Skeletal muscle cell (primary cell): ENCODE measurements around the gene NTNG2.
"Not testable (repeated sequence)": the region's sequence is repeated elsewhere in the genome, so short reads cannot be mapped to it uniquely, and the experiment has no call there.

Source experiments
- DNase-seq: peaks from one replicate; pipeline ENCODE4 v3.0.0-alpha.2; 2010; ENCODE audit warnings: low read depth
- H3K4me3 ChIP-seq: 2 replicates; pipeline ENCODE4 v1.5.1; 2011; ENCODE audit warnings: low read depth, mild to moderate bottlenecking, control low read depth, low read length, moderate library complexity

The NTNG2 gene

DNA sequence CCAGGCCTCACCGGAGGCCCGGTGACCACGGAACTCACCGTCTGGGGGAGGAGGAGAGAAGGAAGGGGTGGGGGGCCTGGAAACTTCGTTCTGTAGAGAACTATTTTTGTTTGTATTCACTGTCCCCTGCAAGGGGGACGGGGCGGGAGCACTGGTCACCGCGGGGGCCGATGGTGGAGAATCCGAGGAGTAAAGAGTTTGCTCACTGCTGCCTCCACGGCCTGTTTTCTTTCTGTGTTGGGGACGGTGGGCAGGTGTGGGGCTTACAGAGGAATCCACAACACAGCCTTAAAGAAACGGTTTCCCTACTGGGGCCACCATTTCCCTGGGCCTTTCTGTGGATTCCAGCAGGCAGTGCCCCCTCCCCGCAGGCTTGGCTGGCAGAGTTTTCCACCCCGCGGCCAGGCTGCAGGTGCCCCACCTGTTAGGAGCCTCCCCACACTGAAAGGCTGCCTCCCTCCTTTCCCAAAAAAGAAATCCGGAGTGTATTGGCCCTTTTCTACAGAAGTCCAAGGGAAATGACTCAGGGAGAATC is 80.8 kb downstream of the NTNG2 start:
- peak overlapping the region; percentile 49 for H3K4me3 ChIP-seq
- DNase-seq = no peak

DNA sequence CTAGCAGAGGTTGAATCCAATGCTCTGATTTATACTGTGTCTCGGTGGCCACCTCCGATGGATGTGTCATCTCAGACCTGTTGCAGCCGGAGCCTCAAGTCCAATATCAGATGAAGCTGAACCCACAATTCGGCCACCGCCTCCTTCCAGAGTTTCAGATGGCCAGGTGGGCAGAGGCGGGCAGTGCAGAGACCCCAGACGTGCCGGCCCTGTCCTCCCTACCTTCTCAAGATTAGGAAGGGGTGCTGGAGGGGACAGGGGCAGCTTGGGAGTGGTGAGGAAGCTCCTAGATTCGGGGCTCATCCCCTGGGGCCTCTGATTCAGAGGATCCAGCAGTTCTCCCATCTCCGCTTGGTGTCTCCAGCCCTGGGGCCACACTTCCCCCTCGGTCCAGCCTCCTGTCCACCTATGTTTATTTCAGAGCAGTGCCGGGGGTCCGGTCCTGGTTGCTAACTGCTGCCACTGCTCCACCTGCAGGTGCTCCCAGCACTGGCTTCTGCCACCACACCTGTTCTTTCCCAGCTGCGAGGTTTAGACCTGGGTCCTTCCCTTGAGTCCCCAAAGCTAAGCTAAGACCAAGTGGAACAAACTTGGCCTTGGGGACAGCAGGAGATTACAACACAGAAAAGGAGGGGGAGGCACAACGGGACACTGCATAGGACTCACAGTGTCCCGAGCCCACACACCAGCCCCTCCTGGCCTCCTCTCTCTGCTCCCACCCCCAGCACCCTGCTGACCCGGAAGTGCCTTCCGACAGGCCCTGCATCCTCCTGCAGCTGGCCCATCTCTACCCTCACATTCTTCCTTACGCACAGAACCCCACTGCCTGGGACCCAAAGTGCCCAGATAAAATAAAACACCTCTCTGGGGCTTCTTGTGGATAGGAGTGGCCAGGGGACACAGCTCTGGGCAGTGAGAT is 81.6 kb downstream of the NTNG2 start:
- no peak for DNase-seq
- no peak overlapping the region for H3K4me3 ChIP-seq

DNA sequence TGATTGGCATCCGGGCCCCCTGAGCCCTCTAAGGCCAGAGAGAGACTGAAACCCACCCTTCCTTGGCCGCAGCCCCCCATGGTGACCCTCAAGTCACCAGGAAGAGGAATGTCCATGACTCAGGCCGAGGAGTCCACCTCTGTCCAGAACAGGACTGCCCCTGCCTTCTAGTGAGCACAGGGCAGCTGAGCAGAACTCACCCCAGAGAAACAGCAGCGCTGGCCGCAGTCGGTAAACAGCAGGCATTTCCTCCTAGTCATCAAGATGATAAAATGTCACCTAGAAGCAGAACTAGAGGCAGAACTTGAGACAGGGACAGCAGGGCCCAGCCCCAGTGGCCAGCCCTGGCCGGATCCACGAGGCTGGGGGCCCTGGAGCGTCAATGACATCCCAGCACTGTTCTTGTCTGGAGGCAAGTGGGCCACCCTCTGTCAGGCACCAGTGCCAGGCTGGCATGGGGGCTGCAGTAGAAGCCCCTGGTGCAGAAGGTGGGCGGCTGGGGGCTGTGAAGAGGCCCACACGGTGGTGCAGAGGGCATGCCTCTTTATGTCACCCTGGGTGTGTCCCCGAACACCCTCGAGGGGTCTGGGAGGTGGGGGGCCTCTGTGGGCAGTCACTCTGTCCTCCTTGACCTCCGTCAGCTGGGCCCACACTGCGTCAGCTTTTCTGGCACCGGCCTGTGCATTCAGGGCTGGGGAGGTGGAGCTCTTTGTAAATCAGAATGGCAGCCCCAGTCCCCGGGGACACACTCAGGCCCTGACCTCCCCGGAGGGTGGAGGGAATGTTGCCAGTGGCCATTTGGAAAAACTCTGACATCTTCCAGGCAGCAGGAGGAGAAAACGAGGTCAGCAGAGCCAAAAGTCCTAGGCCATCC is 83.0 kb downstream of the NTNG2 start:
- no peak overlapping the region for H3K4me3 ChIP-seq
- no peak for DNase-seq

DNA sequence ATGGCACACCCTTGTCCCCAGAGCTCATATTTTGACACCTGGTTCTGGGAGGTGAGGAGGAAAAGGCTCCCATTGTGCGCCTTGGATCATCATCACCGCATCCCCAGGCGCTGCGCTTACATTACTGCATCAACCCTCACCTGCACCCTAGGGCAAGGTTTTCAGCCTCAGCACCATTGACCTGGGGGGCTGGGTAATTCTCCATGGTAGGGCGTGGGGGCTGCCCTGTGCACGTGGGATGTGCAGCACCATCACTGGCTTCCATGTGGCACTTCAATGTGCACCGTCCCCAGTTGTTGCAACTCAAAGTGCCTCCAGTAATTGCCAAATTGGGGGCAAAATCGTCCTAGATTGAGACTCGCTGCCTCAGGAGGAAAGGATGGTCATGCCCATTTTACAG is 83.6 kb downstream of the NTNG2 start:
- no peak overlapping the region for H3K4me3 ChIP-seq
- DNase-seq = no peak

DNA sequence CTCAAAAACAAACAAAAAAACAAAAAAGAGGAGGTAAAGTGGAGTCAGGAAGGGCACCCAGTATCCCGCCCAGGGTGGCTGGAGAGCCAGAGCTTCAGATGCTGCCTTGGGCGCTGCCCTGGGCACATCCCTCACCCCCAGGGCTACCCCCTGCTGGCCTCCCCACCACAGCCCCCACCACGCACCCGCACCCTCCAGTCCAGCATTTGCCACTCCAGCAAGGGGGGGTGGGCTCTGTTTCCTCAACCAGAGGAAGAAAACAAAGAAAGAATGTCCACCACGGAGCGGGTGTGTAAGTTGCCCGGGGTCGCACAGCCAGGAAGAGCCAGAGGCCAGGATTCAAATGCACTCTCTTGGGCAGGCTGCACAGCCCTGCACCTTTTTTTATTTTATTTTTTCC is 86.1 kb downstream of the NTNG2 start:
- DNase-seq = no peak
- no peak overlapping the region for H3K4me3 ChIP-seq

DNA sequence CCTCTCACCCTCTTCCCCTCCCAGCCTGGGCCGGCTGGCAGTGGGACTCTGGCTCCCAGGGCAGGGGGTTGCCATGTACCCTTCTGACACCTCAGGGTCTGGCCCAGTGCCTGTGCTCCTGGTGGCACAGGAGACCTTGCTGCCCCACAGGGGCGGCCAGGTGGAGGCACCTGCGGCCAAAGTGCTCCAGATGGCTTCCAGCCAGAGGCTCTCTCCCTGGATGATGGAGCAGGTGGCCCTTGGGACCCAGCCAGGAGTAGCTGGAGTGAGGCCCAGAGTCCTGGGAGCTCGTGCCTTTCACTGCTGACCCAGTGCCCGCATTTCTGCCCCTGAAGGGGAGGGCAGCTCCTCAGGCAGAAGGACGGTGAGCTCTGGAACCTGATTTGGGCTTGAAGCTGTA is 87.3 kb downstream of the NTNG2 start:
- no peak overlapping the region for H3K4me3 ChIP-seq
- DNase-seq = no peak

DNA sequence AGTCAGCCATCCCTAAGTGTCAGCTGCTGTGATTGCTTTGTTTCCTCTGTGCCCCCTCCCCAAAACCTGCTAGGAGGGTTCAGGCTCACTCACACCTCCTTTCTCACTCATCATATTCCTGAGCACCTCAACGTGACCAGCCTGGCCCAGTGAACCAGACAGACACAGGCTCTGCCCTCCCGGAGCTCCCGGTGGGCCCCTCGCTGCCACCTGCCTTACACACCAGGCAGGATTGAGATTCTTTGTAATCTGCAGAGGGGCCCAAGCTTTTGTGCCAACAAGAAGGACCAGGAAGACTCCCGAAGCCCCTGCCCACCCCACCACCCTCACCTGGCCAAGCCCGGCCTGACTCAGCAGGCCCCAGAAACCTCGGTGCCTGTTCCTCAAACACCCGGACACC is 87.8 kb downstream of the NTNG2 start:
- no peak overlapping the region for H3K4me3 ChIP-seq
- no peak for DNase-seq

DNA sequence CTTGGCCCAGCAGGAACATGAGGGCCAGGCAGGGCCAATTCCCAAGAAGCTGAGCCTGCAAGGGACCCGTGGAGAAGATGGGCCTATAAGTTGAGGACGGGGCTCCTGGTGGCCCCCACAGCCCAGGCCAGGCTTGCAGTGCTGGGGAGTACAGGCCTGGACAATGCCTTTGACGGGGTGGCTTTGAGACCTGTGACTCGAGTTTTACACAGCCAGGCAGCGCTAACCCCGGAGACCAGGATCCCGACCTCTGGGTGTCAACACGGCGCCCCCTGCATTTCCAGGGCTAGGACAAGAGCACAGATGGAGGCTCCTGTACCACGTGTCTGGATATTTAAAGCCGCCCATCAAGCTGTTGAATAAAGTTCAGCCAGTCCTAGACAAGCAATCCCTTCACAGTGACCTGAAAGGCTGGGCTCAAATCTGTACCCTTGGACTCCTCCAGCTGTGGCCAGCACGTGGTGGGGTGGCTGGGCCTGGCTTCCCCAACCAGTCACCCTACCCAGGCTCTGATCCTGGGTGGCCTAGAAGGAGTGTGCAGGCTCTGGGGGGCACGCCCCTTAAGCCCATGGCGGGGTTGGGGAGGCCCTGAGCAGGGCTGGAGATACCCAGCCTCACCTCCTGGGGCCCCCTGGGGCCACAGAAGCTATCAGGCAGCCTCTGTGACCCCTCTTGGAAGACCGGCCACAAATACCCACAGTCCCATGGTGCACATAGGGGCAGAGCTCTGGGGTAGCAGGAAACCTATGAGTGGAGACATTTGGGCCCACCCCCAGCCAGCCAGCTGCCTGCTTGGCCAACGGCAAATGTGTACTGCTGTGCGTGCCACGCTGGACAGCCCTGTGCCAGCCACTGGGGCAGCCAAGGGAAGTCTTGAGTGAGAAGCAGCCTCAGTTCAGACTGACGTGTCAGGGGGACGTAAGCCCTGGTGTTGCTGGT is 88.7 kb downstream of the NTNG2 start:
- no peak for DNase-seq
- no peak overlapping the region for H3K4me3 ChIP-seq

DNA sequence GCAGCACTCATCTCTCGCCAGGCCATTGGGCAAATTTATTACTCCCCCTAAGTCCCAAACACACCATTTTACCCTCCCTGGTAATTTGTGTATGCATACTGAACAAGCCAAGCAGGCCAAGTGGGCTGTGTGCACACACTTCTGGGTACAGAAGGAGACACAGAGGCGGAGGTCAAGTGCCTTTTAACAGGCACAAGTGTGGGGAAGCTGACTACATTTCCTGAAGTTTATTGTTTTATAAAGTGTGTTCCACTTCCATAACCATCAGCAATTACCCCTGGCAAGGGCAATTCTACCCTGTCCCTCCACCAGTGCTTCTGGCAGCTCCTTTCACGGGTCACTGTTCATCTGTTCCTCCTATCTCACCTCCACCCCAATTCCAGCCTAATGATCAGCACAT is 99.0 kb downstream of the NTNG2 start:
- no peak for DNase-seq
- no peak overlapping the region for H3K4me3 ChIP-seq

DNA sequence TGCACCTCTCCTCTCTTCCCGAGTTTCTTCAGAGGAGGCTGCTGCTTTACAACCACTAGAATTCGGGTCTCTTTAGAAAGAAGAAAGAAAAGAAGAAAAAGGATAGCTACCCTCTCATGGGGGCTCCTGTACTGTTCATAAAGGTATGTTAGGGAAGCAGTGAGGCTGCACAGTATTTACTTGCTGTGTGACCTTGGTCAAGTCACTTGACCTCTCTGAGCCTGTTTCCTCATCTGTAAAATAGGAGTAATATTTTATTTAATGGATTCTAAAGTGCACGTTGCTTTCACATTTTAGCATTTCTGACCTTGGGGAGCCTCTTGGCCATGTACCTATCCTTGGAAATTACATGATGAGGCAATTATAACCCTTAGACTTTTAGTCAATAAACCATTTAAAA is 104.2 kb downstream of the NTNG2 start:
- no peak for DNase-seq
- no peak overlapping the region for H3K4me3 ChIP-seq

DNA sequence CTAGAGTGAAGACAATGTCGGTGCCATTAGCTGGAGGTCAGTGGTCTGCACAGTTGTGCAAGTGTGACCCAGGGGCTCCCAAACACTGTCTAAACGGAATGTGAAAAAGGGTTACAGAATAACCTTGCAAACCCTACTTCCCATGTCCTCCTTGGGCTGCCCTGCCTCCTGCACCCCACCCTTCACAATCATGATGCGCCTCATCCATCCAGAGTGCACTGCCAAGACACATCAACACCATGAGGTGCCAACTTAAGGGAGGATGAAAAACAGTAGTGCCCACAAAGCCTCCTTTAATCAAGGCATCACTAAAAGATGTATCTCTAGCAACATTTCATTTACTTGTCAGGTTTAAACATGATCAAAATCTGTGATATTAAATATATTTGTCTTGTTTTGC is 105.8 kb downstream of the NTNG2 start:
- DNase-seq = no peak
- H3K4me3 ChIP-seq = no peak overlapping the region

DNA sequence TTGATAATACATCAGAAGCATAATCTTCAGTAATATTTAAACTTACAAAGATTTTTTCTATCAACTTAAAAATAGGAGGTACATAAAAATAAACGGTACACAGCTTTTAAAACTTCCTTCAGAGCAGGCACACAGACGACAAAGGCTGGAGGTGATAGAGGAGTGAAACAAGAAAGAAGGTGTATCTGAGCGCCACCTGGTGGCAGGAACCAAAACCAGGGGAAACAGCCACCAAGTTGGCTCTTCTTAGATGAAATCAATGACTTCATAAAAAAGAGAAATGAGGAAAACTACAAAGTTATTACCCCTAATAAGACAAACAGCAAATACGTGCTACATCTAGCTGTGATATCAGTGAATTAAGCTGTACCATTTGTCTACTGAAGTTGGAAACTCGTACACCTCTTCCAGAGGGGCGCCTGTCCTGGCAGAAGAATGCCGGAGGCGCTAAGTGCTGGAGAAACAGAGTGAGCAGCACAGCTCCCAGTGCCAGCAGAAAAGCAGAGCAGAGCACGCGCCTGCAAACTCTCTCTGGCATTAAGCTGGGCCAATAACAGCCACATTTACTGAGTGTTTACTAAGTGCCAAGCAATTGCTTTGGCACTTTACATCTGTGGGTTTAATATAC is 107.0 kb downstream of the NTNG2 start:
- DNase-seq = no peak

DNA sequence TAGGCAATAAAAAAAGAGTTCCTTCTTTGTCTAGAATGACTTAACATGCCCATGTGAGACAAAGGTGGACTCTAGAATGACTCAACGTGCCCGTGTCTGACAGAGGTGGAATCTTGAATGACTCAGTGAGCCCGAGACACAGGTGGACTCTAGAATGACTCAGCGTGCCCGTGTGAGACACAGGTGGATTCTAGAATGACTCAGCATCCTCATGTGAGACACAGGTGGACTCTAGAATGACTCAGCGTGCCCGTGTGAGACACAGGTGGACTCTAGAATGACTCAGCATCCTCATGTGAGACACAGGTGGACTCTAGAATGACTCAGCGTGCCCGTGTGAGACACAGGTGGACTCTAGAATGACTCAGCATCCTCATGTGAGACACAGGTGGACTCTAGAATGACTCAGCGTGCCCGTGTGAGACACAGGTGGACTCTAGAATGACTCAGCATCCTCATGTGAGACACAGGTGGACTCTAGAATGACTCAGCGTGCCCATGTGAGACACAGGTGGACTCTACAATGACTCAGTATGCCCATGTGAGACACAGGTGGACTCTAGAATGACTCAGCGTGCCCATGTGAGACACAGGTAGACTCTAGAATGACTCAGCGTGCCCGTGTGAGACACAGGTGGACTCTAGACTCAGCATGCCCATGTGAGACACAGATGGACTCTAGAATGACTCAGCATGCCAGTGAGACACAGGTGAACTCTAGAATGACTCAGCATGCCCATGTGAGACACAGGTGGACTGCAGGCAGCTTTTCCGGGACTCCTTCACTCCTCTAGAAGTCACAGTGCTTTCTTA is 108.1 kb downstream of the NTNG2 start:
- not testable (repeated sequence) for DNase-seq

More for the DNA sequence above, 107.0 kb downstream of the NTNG2 start:
- no peak overlapping the region for H3K4me3 ChIP-seq

DNA sequence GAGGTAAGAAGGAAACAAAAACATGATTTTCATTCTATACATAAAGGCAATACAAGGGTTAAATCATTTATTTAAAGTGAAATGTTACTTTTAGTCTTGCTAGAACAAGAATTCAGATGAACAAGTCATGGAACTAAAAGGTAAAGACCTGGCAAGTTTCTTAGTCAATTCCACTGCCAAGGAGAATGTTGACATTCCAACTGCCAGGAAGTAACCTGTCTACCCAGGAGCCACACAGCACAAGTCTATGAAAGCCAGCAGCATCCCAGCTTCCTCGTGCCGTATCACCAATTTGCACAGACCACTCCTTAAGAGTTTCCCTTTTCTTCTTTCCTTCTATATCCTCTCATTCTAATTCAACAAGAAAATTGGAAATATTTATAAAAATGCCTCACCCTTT is 113.0 kb downstream of the NTNG2 start:
- no peak overlapping the region for H3K4me3 ChIP-seq
- DNase-seq = no peak

More for the DNA sequence above, 108.1 kb downstream of the NTNG2 start:
- not testable (repeated sequence) for H3K4me3 ChIP-seq

DNA sequence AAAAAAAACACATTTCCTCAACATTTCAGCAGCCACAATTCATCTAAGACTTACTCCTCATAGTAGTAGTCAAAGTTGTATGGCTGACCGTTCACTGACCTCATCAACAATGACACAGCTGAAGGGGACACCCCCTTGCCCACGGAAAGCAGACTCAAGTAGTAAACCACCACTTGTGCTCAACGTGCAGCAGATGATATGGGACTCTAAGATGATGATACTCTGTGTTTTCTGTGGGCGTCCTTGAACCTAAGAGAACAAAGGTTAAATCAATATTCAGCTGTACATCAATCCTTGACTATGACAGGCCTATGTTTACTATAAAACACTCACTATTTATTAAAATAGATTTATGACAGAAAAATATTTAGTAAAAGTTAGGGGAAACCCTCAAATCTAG is 121.3 kb downstream of the NTNG2 start:
- DNase-seq = no peak
- H3K4me3 ChIP-seq = no peak overlapping the region

DNA sequence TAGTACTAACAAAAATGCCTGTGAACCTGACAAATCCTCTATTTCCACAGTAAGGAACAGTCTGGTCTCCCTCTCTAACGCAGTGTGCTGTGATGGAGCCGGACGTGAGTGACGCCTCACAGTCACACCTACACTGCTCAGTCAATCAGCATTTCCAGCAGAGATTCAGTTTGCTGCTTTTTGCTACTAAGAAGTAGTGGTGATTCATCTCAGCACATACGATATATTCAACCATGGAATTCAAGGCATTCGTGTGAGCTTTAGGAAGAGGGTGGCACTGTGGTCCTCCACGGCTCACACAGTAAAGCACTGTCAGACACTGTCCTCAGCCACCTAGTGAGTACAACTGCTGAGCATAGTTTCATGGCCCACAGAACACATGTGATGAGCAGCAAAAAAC is 122.0 kb downstream of the NTNG2 start:
- H3K4me3 ChIP-seq = no peak overlapping the region
- no peak for DNase-seq

DNA sequence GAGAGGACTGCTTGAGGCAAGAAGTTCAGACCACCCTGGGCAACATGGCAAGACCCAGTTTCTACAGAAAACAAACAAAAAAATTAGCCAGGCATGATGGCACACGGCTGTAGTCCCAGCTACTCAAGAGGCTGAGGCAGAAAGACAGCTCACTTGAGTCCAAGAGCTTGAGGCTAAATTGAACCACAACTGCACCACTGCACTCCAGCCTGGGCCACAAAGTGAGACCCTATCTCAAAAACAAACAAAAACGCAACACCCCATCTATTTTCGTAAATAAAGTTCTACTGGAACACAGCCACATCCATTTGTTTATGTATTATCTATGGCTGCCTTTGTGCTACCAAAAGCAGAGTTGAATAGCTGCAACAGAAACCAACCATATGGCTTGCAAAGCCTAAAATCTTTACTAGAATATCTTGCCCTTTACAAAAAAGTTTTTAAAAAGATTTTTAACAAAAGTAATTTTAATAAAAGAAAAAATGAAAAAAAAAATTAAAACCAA is 125.5 kb downstream of the NTNG2 start:
- no peak for DNase-seq
- no peak overlapping the region for H3K4me3 ChIP-seq

DNA sequence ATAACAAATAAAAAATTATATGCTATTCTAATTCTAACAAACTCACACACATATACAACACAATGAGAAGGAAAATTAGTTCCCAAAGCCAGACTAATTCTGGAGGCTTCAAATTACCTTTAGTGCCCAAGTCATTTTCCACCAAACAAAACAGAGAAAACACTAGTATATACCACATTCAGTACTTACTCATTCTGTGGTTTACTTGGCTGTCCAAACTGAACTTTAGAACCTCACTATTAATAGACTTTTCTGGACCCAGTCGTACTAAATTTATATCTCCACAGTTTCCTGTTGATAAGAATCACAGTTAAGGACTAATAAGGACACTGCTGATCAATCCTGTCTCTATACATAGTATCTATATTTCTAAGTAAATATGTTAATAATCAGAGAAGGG is 126.5 kb downstream of the NTNG2 start:
- H3K4me3 ChIP-seq = no peak overlapping the region
- peak; percentile 4 for DNase-seq
